Omental fat pad (tissue), 4 donors: ENCODE data around the gene GPSM1. TPM values are rescaled to one million over a fixed set of nuclear protein-coding genes. Genes with fewer than 3 reads are reported as not detected.

Experiments used
- ATAC-seq: fragments of 150-250 bp; one replicate; pipeline ENCODE4 v1.9.1; 2016; ENCODE audit warnings: mild to moderate bottlenecking, moderate library complexity; ENCODE audit not compliant: low FRiP score
- DNase-seq: peaks from one replicate; pipeline ENCODE4 v3.0.0-alpha.2; 2019; ENCODE audit warnings: low spot score
- total RNA-seq, 4 donors: library from RNA; depleted of rRNA; stranded (reverse); fragments of >200 nt; gene quantifications; one replicate each; pipeline ENCODE4 v1.1.0, GENCODE V29; 2016
- TF ChIP-seq, protein P1 (sequence below), 3 donors: fragments of 450-650 bp; IDR thresholded peaks; one replicate each; pipeline ENCODE4 v1.5.1; 2016 to 2017; ENCODE audit warnings: antibody characterized with exemption in 3 of 3, mild to moderate bottlenecking in 3 of 3, moderate library complexity in 2 of 3

Gene GPSM1
- total RNA-seq, 4 donors from 2014 or later: 5.0 to 20.5 (median 7.3) TPM

DNA sequence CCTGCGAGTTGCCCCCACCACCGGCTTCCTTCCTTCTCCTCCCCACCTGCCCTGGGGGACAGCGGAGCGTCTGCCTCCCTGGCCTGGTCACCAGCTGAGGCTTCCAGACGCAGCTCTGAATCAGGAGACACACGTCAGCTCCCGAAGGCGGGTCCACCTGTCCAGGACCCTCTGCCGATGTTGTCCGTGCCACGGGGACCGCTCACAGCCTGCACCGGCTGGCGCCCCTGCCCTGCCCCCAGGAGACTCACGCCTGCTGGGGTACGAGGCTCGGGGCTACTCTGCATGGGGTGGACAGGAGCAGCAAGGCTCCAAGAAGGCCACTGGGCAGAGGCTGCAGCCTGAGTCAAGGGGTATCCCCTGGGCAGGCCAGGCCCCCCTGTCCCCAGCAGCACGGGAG lies 21.5 kb upstream of the GPSM1 start:
- TF ChIP-seq, protein P1, sequence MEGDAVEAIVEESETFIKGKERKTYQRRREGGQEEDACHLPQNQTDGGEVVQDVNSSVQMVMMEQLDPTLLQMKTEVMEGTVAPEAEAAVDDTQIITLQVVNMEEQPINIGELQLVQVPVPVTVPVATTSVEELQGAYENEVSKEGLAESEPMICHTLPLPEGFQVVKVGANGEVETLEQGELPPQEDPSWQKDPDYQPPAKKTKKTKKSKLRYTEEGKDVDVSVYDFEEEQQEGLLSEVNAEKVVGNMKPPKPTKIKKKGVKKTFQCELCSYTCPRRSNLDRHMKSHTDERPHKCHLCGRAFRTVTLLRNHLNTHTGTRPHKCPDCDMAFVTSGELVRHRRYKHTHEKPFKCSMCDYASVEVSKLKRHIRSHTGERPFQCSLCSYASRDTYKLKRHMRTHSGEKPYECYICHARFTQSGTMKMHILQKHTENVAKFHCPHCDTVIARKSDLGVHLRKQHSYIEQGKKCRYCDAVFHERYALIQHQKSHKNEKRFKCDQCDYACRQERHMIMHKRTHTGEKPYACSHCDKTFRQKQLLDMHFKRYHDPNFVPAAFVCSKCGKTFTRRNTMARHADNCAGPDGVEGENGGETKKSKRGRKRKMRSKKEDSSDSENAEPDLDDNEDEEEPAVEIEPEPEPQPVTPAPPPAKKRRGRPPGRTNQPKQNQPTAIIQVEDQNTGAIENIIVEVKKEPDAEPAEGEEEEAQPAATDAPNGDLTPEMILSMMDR (IDR thresholded peaks at IDR 0.05): no peak
- DNase-seq: no peak
- ATAC-seq: no peak

DNA sequence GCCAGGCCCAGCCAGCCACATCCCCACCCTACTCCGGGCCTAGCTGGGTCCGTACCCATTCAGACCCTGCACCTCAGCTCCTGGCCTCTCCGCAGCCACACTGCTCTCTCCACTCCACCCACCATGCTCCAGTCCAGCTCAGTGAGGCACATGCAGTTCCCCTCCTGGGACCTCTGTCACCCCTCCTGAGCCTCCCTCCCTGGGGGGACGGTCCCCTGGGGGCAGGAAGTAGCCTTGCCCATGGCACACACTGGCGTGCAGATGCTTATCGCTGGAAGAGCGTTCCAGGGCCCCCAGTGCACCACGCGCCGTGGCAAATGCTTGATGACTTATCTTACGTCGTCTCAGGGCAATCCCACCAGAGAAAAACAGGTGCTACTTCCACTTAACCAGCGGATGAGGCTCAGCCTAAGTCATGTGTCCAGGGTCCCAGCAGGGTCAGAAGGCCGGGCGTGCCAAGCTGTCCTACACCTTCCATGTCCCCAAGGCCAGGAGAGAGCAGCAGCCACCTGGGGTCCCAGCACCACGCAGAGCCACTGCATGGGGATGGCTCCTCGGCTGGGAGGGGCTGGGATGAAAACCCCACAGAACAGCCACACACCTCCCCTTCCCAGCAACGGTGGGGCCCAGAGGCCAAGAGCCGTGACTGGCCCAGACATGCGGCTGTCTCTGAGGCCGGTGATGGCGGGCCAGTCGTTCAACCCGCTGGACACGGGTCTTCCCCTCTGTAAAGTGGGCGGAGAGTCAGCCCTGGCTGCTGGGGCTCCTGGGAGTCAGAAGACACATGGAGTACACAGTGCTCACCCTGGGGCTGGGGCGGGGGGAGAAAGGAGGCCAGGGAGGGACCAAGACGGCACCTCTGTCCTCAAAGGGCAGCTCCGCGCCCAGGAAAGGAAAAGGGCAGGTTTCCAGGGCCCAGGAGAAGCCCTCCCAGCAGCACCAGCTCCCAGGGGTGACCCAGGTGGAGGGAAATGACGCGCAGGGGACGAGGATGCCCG lies 20.8 kb upstream of the GPSM1 start:
- ATAC-seq (no peak), DNase-seq (no peak)
- TF ChIP-seq, protein P1 (IDR thresholded peaks at IDR 0.05): no peak

DNA sequence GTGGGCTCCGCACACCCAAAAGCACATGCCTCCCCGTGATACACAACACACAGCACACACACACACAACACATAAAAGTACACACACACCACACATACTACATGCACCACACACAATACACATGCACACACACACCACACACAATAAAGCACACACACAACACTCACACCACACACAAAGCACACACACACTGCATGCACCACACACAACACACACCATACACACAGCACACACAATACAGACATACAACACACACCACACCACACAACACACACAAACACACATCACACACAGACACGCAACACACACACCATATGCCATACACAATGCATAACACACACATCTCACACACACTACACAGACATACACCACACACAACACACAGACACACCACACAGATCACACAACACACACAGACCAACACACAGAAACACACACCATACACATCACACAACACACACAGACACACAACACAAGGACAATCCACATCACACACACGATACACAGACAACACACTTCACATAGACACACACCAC lies 20.1 kb upstream of the GPSM1 start:
- TF ChIP-seq, protein P1 (IDR thresholded peaks at IDR 0.05): no peak

DNA sequence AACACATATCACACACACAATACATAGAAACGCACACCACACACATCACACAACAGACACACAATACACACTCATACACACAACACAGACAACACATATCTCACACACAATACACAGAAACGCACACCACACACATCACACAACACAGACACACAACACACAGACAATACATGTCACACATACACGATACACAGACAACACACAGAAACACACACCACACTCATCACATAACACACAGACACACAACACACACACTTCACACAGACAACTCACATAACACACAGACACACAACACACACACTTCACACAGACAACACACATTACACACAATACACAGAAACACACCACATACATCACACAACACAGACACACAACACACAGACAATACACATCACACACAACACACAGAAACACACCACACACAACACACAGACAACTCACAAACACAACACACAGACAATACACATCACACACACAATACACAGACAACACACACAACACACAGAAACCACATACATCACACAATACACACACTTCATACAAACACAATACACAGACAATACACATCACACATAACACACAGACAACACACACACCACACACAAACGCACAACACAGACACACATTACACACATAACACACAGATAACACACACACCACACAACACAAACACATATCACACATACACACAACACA lies 19.2 kb upstream of the GPSM1 start:
- ATAC-seq (no peak), DNase-seq (no peak)
- TF ChIP-seq, protein P1 (IDR thresholded peaks at IDR 0.05): no peak

More for the DNA sequence above, 20.1 kb upstream of the GPSM1 start:
- no peak for DNase-seq
- no peak for ATAC-seq

DNA sequence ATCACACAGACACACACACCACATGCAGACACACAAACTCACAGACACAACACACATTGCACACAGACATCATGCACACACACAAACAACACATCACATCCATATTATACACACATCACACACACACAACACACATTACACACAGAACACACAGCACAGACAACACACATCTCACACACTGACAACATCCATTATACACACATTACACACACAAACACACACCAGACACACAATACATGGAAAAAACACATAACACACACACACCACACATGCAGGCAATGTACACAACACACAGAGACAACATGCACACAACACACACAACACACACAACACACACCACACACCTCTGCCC lies 18.7 kb upstream of the GPSM1 start:
- no peak for DNase-seq
- TF ChIP-seq, protein P1 (IDR thresholded peaks at IDR 0.05): no peak
- no peak for ATAC-seq

DNA sequence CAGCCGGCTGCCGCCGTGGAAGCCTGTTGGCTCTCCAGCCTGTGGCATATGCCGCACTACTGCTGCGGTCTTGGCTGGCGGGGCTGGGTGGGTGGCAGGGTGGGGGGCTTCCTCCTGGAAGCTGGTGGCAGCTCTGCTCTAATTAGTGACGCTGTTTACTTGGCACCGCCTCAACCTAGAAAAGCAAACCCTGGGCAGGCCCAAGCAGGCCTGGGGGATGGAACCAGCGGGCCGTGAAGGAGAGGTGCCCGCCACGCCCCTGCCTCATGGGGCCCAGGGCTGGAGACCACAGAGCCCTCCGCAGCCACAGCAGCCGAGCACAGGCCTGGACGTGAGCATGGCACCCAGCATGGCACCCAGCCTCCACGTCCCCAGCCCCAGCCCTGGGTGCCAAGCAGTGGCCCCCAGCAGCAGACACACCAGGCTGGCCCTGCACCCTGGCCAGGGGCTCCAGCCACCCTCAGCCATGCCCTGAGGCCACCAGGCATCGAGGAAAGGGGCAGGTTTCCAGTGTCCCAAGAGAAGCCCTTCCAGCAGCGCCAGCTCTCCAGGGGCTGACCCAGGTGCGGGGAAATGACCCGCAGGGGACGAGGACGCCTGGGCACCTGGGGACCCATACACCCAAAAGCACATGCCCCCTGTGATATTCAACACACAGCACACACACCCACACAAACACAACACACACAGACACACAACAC lies 18.1 kb upstream of the GPSM1 start:
- TF ChIP-seq, protein P1 (IDR thresholded peaks at IDR 0.05): no peak
- no peak for ATAC-seq
- DNase-seq: no peak
